Fibroblast of lung (primary cell): ENCODE results near the gene ATP8A2. TPM values are rescaled to one million over a fixed set of nuclear protein-coding genes. Genes with fewer than 3 reads are reported as not detected.

ENCODE experiments used
- DNase-seq, 2 donors: peaks; one replicate each; pipeline versions ENCODE4 v3.0.0 to v3.0.0-alpha.2; 2010; ENCODE audit warnings: low read depth in 2 of 2
- H2AFZ ChIP-seq: 2 replicates; pipeline ENCODE4 v1.5.1; 2012; ENCODE audit warnings: low read length, control low read depth, inconsistent platforms
- H3K27ac ChIP-seq: 2 replicates; pipeline ENCODE4 v1.5.1; 2011; ENCODE audit warnings: low read length, control low read depth; ENCODE audit not compliant: insufficient read depth
- H3K27me3 ChIP-seq: 2 replicates; pipeline ENCODE4 v1.5.1; 2011; ENCODE audit warnings: mild to moderate bottlenecking, low read length; ENCODE audit not compliant: control insufficient read depth, insufficient read depth
- H3K36me3 ChIP-seq: 2 replicates; pipeline ENCODE4 v1.5.1; 2011; ENCODE audit warnings: low read length; ENCODE audit not compliant: control insufficient read depth, insufficient read depth
- H3K4me1 ChIP-seq: 2 replicates; pipeline ENCODE4 v1.5.1; 2011; ENCODE audit warnings: low read length; ENCODE audit not compliant: control insufficient read depth, insufficient read depth; ENCODE audit errors: extremely low read depth
- H3K4me2 ChIP-seq: 2 replicates; pipeline ENCODE4 v1.5.1; 2011; ENCODE audit warnings: low read length, control low read depth; ENCODE audit not compliant: insufficient read depth; ENCODE audit errors: extremely low read depth
- H3K4me3 ChIP-seq, 4 experiments: fragments of 200-600 bp in 1 of 4; sonication (generic) in 1 of 4; replicated peaks in 1 of 4; 2 replicates each; pipeline ENCODE4 v1.5.1; 2011 to 2016; ENCODE audit warnings: low read length in 4 of 4, low read depth in 3 of 4, mild to moderate bottlenecking in 3 of 4, control low read depth in 2 of 4, inconsistent platforms in 1 of 4, mixed read lengths in 1 of 4; ENCODE audit not compliant: insufficient read depth in 1 of 4; ENCODE audit errors: control extremely low read depth in 1 of 4
- H3K79me2 ChIP-seq: 2 replicates; pipeline ENCODE4 v1.5.1; 2012; ENCODE audit warnings: mild to moderate bottlenecking, low read length, inconsistent platforms; ENCODE audit not compliant: control insufficient read depth, insufficient read depth
- H3K9ac ChIP-seq: 2 replicates; pipeline ENCODE4 v1.5.1; 2011; ENCODE audit warnings: mild to moderate bottlenecking, low read length, control low read depth; ENCODE audit not compliant: insufficient read depth
- H3K9me3 ChIP-seq: 2 replicates; pipeline ENCODE4 v1.5.1; 2012; ENCODE audit warnings: low read depth, low read length; ENCODE audit not compliant: control insufficient read depth, insufficient read depth
- H4K20me1 ChIP-seq: 2 replicates; pipeline ENCODE4 v1.5.1; 2011; ENCODE audit warnings: low read length; ENCODE audit not compliant: control insufficient read depth, insufficient read depth; ENCODE audit errors: extremely low read depth
- EZH2 ChIP-seq: IDR thresholded peaks from 2 replicates; pipeline ENCODE4 v1.5.1; 2012; ENCODE audit warnings: low read length, control low read depth, mild to moderate bottlenecking; ENCODE audit errors: missing control alignments
- polyA plus RNA-seq, 2 donors: library from polyadenylated mRNA; depleted of rRNA in 1 of 2; stranded (reverse) in 1 of 2; unstranded in 1 of 2; fragments of >200 nt; gene quantifications; 2 replicates each; pipeline ENCODE4 v1.2.1, GENCODE V29; 2011 to 2012; ENCODE audit warnings: missing spikeins in 1 of 2
- total RNA-seq: library from RNA; depleted of rRNA; stranded (reverse); fragments of >200 nt; gene quantifications from 2 replicates; pipeline ENCODE4 v1.2.1, GENCODE V29; 2014
- TF ChIP-seq, protein P1 (sequence below), 2 donors: IDR thresholded peaks in 1 of 2; conservative IDR thresholded peaks in 1 of 2; 1 replicate in 1 of 2; 2 replicates in 1 of 2; pipeline ENCODE4 v1.5.1; 2011 to 2012; ENCODE audit warnings: low read length in 2 of 2, control low read depth in 1 of 2, inconsistent platforms in 1 of 2, low read depth in 1 of 2, mild to moderate bottlenecking in 1 of 2

Gene ATP8A2
- total and polyA plus RNA-seq, 2 donors (not counting 1 experiment from before 2014, with no cell fraction given) = under 0.01 to 0.01 TPM

DNA sequence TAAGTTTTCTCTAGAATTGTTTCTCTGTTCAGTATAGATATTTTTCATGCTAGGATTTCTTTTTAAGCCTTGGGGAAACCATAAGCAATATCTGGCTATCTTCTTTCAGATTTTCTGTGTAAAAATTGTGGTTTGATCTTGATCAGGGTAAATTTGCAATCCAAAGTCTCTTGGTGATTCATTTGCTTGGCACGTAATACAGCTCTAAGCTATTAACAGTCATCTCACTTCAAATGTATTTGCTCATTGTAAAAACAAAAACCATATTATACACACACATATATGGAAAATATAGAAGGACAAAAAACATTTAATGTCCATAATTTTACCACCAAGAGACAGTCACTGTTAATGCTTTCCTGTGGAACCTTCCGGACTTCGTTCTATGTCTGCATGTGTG is 489.1 kb downstream of the ATP8A2 start:
- no peak overlapping the region for H3K4me2 ChIP-seq

DNA sequence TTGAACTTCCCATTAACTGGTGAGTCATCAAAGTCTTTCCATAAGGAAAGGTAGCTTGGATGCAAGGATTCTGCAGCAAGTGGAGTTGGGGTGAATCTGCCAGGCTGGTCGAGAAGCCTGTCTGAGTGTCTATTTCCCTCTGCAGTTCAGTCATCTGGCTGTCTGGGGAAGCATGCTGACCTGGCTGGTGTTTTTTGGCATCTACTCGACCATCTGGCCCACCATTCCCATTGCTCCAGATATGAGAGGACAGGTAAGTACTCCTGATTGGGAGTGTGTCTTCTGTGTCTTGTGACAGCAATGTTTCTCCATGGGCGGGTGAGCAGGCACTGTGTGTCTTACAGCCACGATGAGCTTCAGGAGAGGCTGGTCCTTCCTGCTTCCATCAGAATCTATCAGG is 490.4 kb downstream of the ATP8A2 start:
- H3K27me3 ChIP-seq = no peaks in the 10 kb centered on the region
- H3K36me3 ChIP-seq = no peaks in the 10 kb centered on the region
- no peak overlapping the region for H3K9ac ChIP-seq
- no peaks in the 10 kb centered on the region for H3K4me1 ChIP-seq
- no peaks in the 10 kb centered on the region for H3K79me2 ChIP-seq
- no peak overlapping the region for H3K4me3 ChIP-seq
- H3K4me2 ChIP-seq = no peak overlapping the region
- H4K20me1 ChIP-seq = no peaks in the 10 kb centered on the region
- DNase-seq = no peak
- no peak overlapping the region for H3K27ac ChIP-seq
- no peak overlapping the region for H2AFZ ChIP-seq
- TF ChIP-seq EZH2 = no peak
- TF ChIP-seq, protein P1, sequence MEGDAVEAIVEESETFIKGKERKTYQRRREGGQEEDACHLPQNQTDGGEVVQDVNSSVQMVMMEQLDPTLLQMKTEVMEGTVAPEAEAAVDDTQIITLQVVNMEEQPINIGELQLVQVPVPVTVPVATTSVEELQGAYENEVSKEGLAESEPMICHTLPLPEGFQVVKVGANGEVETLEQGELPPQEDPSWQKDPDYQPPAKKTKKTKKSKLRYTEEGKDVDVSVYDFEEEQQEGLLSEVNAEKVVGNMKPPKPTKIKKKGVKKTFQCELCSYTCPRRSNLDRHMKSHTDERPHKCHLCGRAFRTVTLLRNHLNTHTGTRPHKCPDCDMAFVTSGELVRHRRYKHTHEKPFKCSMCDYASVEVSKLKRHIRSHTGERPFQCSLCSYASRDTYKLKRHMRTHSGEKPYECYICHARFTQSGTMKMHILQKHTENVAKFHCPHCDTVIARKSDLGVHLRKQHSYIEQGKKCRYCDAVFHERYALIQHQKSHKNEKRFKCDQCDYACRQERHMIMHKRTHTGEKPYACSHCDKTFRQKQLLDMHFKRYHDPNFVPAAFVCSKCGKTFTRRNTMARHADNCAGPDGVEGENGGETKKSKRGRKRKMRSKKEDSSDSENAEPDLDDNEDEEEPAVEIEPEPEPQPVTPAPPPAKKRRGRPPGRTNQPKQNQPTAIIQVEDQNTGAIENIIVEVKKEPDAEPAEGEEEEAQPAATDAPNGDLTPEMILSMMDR (conservative IDR thresholded peaks at IDR 0.05 in 1 of 2, IDR thresholded peaks at IDR 0.05 in 1 of 2; ENCODE audit: low read depth in 1 of 2, low read length in 2 of 2) = no peak
- H3K9me3 ChIP-seq = no peaks in the 10 kb centered on the region

More for the DNA sequence above, 489.1 kb downstream of the ATP8A2 start:
- Histone ChIP-seq H3K27me3 (no peaks in the 10 kb centered on the region), H3K36me3 (no peaks in the 10 kb centered on the region), H3K27ac (no peak overlapping the region), H3K4me1 (no peaks in the 10 kb centered on the region), H4K20me1 (no peaks in the 10 kb centered on the region), H3K4me3 (no peak overlapping the region), H3K9ac (no peak overlapping the region), H3K9me3 (no peaks in the 10 kb centered on the region), H2AFZ (no peak overlapping the region), H3K79me2 (no peaks in the 10 kb centered on the region)
- TF ChIP-seq, protein P1 (conservative IDR thresholded peaks at IDR 0.05 in 1 of 2, IDR thresholded peaks at IDR 0.05 in 1 of 2; ENCODE audit: low read depth in 1 of 2, low read length in 2 of 2) = no peak
- no peak for TF ChIP-seq EZH2
- DNase-seq = peak; percentile 71 to 86

GRCh38 chr13:25864116-25864515 is 492.3 kb downstream of the ATP8A2 start:
- TF ChIP-seq EZH2 = no peak
- TF ChIP-seq, protein P1 (conservative IDR thresholded peaks at IDR 0.05 in 1 of 2, IDR thresholded peaks at IDR 0.05 in 1 of 2; ENCODE audit: low read depth in 1 of 2, low read length in 2 of 2) = no peak

More at GRCh38 chr13:25864116-25864515, 492.3 kb downstream of the ATP8A2 start:
- H3K4me3 ChIP-seq = no peak overlapping the region
- H3K4me2 ChIP-seq = no peak overlapping the region
- no peak overlapping the region for H3K9ac ChIP-seq
- no peaks in the 10 kb centered on the region for H4K20me1 ChIP-seq
- H3K27me3 ChIP-seq = no peaks in the 10 kb centered on the region
- no peaks in the 10 kb centered on the region for H3K36me3 ChIP-seq
- DNase-seq = no peak
- no peak overlapping the region for H2AFZ ChIP-seq
- no peaks in the 10 kb centered on the region for H3K79me2 ChIP-seq
- H3K9me3 ChIP-seq = no peaks in the 10 kb centered on the region
- H3K4me1 ChIP-seq = no peaks in the 10 kb centered on the region
- no peak overlapping the region for H3K27ac ChIP-seq
